ENCODE measurements around the gene GLT6D1. TPM values are rescaled to one million over a fixed set of nuclear protein-coding genes. Genes with fewer than 3 reads are reported as not detected.

GLT6D1 gene
- total RNA-seq, 1 experiment from 2014 or later: not detected

DNA sequence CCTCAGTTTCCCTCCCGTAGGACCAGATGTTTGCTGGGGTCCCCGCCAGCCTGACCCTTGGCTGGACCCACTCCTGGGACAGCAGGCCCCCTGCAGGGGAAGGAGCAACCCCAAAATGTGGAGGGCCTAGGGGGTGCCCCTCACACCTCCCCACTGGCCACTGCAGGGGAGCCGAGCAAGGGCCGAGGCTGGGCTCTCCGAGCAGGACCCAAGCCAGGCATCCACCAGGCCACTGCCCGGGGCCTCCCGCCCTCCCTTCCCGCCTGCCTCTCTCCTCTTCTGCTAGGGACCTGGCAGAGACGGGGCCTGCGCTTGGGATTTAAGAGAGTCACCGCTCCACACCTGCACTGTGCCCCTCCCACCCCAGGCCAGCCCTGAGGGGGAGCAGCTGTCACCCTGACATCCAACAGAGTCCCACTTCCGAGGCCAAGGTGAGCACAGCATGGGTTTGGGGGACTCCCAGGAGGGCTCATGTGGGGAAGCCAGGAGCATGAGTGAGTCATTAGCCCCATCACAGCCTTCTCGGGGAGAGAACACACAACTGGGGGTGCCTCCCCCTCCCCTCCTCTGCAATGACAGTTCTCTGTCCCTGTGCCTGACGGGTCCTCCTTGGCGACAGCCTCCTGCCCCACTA, 44.2 kb upstream of the GLT6D1 start:
- H3K27me3 ChIP-seq (ENCODE audit: control insufficient read depth, insufficient read depth, low read length): no peaks in the 10 kb centered on the region
- no peak for DNase-seq (ENCODE audit: low read depth, low spot score)
- H3K27ac ChIP-seq (ENCODE audit: low read length): no peak overlapping the region
- no peaks in the 10 kb centered on the region for H3K36me3 ChIP-seq (ENCODE audit: control insufficient read depth, insufficient read depth, low read length)
- no peak for TF ChIP-seq POLR2AphosphoS5 (IDR thresholded peaks at IDR 0.05; ENCODE audit: low read depth, low read length)
- TF ChIP-seq, protein P1, sequence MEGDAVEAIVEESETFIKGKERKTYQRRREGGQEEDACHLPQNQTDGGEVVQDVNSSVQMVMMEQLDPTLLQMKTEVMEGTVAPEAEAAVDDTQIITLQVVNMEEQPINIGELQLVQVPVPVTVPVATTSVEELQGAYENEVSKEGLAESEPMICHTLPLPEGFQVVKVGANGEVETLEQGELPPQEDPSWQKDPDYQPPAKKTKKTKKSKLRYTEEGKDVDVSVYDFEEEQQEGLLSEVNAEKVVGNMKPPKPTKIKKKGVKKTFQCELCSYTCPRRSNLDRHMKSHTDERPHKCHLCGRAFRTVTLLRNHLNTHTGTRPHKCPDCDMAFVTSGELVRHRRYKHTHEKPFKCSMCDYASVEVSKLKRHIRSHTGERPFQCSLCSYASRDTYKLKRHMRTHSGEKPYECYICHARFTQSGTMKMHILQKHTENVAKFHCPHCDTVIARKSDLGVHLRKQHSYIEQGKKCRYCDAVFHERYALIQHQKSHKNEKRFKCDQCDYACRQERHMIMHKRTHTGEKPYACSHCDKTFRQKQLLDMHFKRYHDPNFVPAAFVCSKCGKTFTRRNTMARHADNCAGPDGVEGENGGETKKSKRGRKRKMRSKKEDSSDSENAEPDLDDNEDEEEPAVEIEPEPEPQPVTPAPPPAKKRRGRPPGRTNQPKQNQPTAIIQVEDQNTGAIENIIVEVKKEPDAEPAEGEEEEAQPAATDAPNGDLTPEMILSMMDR (IDR thresholded peaks at IDR 0.05): no peak
- TF ChIP-seq, protein P2, sequence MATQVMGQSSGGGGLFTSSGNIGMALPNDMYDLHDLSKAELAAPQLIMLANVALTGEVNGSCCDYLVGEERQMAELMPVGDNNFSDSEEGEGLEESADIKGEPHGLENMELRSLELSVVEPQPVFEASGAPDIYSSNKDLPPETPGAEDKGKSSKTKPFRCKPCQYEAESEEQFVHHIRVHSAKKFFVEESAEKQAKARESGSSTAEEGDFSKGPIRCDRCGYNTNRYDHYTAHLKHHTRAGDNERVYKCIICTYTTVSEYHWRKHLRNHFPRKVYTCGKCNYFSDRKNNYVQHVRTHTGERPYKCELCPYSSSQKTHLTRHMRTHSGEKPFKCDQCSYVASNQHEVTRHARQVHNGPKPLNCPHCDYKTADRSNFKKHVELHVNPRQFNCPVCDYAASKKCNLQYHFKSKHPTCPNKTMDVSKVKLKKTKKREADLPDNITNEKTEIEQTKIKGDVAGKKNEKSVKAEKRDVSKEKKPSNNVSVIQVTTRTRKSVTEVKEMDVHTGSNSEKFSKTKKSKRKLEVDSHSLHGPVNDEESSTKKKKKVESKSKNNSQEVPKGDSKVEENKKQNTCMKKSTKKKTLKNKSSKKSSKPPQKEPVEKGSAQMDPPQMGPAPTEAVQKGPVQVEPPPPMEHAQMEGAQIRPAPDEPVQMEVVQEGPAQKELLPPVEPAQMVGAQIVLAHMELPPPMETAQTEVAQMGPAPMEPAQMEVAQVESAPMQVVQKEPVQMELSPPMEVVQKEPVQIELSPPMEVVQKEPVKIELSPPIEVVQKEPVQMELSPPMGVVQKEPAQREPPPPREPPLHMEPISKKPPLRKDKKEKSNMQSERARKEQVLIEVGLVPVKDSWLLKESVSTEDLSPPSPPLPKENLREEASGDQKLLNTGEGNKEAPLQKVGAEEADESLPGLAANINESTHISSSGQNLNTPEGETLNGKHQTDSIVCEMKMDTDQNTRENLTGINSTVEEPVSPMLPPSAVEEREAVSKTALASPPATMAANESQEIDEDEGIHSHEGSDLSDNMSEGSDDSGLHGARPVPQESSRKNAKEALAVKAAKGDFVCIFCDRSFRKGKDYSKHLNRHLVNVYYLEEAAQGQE (IDR thresholded peaks at IDR 0.05; ENCODE audit: insufficient read depth in 1 of 2, low read depth in 2 of 2, low read length in 1 of 2): no peak
- TF ChIP-seq TCF7L2 (IDR thresholded peaks at IDR 0.05; ENCODE audit: low read depth, low read length): no peak
- no peak for TF ChIP-seq SIN3A (IDR thresholded peaks at IDR 0.05; ENCODE audit: borderline replicate concordance, insufficient read depth, low read depth, low read length)
- intact Hi-C loops (cut with micrococcal nuclease; ENCODE audit: unreplicated experiment): no loop called here
- CTCF ChIA-PET: no interaction called here
- H3K9me3 ChIP-seq (ENCODE audit: control insufficient read depth, insufficient read depth, low read depth, low read length): no peaks in the 10 kb centered on the region
- no peak for ATAC-seq
- POLR2A ChIA-PET: no interaction called here
- in situ Hi-C loops (cut with HindIII; ENCODE audit: low pct_unique_long_range_greater_than_20kb, low sequenced_read_pairs): no loop called here
- no peaks in the 10 kb centered on the region for H3K4me1 ChIP-seq (ENCODE audit: control insufficient read depth, insufficient read depth, low read length)
- BruUV-seq (replicated peaks): no TSS peak
- H3K4me3 ChIP-seq (ENCODE audit: low read depth in 2 of 2, low read length in 2 of 2): no peak overlapping the region

DNA sequence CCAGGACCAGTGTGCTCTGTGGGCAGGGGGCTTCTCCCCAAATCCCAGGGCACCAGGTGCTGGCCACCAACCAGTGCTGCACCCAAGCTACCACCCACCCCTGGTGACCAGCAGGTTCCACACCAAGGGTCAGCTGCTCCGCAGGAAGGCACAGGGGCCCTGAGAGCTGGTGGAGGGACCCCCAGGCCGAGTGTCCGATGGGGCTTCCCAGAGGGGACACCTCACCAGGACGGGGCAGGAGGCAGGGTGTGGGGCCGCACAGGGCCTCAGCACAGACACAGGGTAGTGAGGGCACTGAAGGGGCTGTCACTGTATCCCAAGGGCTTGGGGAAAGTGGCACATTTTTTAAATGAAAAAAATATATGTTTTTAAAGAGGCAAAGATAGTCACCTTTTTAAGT, 41.8 kb upstream of the GLT6D1 start:
- in situ Hi-C loops (cut with HindIII; ENCODE audit: low pct_unique_long_range_greater_than_20kb, low sequenced_read_pairs) (no loop called here), intact Hi-C loops (cut with micrococcal nuclease; ENCODE audit: unreplicated experiment) (no loop called here)
- Histone ChIP-seq H3K27ac (ENCODE audit: low read length) (no peak overlapping the region), H3K36me3 (ENCODE audit: control insufficient read depth, insufficient read depth, low read length) (no peaks in the 10 kb centered on the region), H3K4me1 (ENCODE audit: control insufficient read depth, insufficient read depth, low read length) (no peaks in the 10 kb centered on the region), H3K9me3 (ENCODE audit: control insufficient read depth, insufficient read depth, low read depth, low read length) (no peaks in the 10 kb centered on the region), H3K27me3 (ENCODE audit: control insufficient read depth, insufficient read depth, low read length) (no peaks in the 10 kb centered on the region), H3K4me3 (ENCODE audit: low read depth in 2 of 2, low read length in 2 of 2) (no peak overlapping the region)
- DNase-seq (ENCODE audit: low read depth, low spot score) (no peak), ATAC-seq (no peak)
- POLR2A ChIA-PET: no interaction called here
- CTCF ChIA-PET: no interaction called here
- no peak for TF ChIP-seq POLR2AphosphoS5 (IDR thresholded peaks at IDR 0.05; ENCODE audit: low read depth, low read length)
- TF ChIP-seq, protein P2 (IDR thresholded peaks at IDR 0.05; ENCODE audit: insufficient read depth in 1 of 2, low read depth in 2 of 2, low read length in 1 of 2): no peak
- TF ChIP-seq TCF7L2 (IDR thresholded peaks at IDR 0.05; ENCODE audit: low read depth, low read length): no peak
- no peak for TF ChIP-seq SIN3A (IDR thresholded peaks at IDR 0.05; ENCODE audit: borderline replicate concordance, insufficient read depth, low read depth, low read length)
- TF ChIP-seq, protein P1 (IDR thresholded peaks at IDR 0.05): no peak
- BruUV-seq (replicated peaks): no TSS peak
